Stimulated activated CD4-positive, alpha-beta T cell treated with anti-CD3 and anti-CD28 coated beads, Interleukin-2, amount 100 ng/mL, for 48 hours (primary cell): ENCODE data around the gene MDC1.

Experiments
- DNase-seq, 2 donors: peaks; one replicate each; pipeline ENCODE4 v3.0.0-alpha.2; 2020

The MDC1 gene

DNA sequence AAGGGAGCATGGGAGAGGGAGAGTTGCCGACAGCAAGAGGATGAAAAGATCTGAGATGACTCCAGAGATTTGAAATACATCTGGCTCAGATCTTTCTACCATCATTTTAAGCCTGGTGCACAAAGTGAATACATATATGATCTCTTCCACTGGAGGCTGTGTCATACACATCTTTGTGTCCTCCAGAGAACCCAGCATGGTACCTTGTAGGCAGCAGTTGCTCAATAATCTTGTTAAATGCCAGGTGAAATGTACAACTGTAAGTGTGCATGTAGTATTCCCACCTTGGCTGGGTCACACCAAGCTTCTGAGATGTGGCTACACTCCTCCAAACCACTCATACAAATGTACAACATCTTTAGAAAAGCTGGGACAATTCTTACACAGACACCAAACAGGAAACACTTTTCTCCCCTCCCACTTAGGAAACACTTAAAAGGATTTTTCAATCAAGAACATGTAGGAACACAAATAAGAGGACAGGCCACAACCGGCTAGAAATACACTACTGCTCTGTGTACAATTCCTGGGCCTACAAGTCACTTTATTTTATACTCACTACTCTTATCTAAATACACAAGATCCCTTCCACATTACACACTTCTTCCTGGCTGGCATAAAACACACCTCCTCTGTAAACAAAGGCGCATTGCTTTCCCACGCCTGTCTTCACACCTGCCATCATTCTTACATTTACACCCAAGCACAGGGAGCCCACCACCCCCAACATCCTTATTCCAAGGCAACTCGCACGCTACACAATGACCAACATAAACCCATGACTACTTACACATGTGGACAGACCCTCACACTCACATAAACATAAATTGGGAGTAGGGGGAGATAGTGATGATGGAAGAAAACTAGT is 31.1 kb upstream of the MDC1 start:
- no peak for DNase-seq

DNA sequence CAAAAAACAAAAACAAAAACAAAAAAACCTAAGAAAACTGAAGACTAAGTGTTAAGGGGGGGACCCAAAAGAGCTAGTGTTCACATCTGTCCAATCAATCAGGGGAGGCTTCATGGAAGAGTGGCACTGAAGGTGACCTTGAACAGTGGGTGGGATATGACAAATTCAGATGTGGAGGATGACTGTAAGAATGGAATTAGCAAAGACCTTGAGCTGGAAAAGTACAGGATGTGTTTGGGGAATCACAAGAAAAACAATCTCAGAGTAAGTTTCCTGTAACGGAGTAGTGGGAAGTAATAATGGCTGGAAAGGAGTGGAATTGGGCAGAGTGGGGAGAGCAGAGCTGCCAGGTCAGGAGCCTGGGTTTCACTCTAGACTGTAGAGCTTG is 30.2 kb upstream of the MDC1 start:
- DNase-seq, result no peak

DNA sequence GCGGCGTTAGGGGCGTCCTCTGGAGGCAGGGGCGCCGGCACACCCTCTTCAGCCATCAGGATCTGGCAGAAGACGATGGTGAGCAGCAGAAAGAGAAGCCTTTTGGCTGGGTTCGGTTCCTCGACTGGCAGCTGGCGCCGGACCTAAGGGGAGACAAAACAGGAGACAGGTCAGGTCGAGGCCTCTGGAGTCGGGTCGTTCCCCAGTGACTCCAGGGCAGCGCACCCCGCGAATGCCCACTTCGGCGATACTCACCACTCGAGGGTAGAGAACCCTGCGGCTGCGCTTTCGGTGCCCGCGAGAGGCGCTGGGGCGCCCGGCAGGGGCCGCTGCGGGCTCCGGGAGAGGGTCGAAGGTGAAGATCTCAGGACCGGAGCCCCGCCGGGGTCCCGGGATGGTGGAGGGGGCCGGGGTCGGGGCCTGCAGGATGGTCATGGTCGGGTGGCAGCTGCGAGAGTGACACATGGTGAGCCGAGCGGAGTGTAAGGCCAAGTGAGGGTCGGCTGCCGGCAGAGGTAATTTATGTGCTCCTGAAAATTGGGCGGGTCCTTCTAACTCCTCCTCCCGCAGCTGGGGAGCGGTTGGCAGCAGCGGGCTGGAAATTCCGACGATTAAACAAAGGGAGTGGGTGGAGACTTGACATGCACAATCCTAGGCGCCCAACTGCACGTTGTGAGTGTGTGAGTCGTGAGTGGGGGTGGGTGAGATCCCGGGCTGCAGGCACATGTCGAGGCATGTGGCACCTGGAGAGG is 27.1 kb upstream of the MDC1 start, which contains the start of gene IER3:
IER3 (minus strand) TSS at position 494 of the 752 bp plus-strand sequence; CDS start at position 465, 29 bp downstream.
- DNase-seq, result peak; percentile 84 to 85

DNA sequence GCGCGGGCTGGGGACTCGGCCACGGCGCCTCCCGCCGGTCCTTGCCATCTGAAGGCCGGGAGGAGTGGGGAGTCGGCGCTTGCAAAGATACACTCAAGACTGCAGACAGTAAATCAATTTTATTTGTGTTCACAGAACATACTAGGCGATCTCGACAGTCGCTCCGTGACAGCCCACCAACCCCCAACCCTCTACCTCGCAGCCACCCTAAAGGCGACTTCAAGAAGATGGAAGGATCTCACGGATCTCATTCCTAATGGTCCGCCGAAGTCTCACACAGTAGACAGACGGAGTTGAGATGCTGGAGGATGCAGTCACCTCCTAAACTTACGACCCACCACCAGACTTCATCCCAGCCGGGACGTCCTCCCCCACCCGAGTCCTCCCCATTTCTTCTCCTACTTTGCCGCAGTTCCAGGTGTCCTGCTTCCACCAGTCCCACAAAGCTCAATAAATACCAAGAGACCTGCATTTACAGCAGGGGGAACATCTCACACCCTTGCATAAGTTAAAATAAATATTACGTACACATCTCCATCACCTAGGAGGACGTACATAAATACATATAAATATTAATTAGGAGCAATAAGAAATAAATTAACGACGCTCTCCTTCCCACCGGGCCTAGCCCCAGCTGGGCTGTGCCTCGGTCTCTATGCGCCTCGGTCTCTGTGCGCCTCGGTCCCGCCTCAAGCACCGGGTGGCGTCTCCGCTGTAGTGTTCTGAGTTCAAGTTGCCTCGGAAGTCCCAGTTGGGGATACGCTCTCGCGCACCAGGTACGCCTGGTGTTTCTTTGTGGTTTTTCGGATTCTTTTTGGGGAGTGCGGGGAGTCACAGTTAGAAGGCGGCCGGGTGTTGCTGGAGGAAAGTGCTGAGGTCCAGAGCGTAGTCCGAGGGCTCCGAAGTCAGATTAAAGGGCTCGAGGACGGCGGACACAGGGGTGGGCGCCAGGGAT is 26.3 kb upstream of the MDC1 start:
- no peak for DNase-seq

DNA sequence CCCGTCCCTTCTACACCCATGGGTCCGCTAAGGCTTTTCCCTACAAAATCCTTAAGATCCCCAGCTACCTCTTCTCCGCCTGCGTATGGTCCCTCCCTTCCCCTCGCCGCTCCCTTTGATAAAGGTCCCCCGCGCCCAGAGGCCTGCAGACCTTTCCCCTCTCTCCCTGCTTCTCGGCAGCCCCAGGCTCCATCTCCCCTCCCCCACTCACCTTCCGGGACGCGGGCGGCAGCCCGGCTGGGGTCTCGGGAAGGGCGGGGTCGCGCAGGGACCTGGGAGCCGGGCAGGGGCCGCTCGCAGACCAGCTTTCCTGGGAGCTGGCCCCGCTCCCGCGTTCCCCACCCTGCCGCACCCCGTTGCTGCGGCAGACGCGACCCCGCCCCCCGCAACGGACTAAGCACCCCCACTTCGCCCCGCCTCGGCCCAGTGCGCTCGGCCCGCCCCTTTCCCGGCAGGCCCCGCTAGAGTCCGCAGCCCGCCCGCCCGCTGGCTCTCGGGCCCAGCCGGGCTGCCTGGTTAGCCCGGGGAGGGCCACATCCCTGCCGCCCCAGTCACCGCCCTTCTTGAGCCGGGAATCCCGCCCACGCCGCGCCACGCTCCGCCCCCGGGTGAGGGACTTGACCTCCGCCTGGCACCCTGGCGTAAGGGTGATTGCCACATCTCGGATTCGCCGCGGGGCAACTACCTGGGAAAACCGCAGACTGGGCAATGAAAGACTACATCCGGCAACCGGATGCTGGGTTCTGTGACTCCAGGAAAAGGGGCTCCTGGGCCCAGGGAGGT is 25.4 kb upstream of the MDC1 start, which contains the start of gene FLOT1:
FLOT1 (minus strand) TSS at position 372 of the 783 bp plus-strand sequence. CDS start 498 bp downstream, outside the sequence.
- peak; percentile 96 to 98 for DNase-seq

DNA sequence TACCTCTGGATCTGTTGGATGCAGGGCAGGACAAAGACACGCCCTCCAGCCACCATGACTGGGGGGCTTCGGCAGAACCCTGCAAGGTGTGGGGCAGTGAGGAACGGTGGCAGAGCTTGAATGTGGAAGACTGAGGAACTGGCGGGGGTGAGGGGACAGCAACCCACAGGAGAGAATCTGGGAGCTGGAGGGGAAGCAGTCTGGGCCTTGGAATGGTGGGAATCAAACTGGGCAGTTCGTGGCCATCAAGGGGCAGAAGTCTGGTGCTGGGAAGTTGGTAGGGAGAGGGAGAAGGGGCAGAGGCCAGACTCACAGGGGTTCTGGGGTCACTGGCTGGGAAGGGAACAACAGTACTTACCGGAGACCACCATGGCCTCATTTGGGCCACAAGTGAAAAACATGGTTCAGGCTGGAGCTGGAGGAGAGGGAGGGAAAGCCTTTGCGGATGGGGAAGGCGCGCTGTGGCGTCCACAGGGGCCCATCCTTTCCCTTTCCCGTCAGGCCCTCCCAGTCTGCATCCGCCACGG is 24.8 kb upstream of the MDC1 start:
- DNase-seq, result no peak

DNA sequence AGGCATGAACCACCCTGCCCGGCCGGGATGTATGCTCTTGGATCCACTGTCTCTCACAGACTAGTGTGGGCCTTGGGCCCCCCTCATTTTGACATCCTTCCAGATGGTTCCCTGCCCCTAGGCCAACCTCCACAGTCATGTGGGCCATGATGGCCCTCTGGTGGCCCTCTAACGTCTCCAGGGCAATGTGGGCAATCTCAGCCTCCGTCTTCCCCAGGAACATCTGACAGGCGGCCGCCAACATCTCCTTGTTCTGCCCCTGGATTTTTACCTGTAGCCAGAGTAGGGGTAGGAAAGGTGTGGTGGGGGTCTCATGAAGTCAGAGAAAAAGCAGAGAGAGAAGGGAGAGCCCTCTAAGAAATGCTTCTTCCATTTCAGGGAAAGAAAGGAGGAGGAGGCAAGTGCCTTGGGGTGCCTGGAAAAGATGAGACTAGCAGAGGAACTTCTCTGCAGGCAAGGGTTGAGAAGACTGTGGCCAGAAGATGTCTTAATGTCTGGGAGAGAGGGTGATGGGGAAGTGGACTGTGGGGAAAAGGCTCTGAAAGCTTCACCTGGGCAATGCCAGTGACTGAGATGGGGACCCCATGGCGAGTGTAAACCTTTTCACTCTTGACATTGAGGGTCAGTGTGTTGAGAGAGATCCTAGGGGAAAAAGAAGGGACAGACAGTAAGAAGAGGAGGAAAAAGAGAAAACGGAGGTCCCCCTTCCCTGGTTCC is 24.1 kb upstream of the MDC1 start:
- no peak for DNase-seq

DNA sequence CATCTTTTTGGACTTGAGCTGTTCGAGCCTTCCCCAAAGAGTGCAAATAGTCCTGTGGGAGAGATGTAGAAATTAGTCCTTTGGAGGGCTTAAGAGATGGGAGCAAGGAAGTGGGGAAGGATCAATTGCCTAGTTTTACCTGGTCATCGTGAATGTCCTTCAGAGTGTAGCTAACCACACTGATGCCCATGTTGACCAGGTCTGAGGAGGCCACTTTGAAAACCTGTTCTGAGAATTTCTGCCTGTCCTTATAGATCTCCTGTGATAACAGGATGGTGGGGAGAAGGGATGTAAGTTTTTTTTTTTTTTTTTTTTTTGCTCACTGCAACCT is 23.4 kb upstream of the MDC1 start:
- DNase-seq, result no peak

DNA sequence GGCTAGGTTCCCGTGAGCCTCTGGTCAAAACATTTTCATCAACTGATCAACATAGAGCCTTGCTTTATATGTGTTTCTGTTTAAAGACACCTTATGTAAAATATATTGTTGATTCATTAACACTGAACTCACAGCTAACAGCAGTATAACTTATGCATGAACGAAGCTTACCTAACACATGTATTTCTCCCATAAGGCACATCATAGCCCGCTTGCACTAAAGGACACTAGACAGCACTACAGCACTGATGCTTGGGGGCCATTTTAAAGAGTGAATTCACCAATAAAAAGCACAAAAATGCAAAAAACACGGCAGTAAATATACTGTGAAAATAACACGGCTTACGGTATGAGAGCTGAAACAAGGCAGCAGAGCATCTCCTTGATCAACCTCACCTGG is 21.5 kb upstream of the MDC1 start:
- no peak for DNase-seq

DNA sequence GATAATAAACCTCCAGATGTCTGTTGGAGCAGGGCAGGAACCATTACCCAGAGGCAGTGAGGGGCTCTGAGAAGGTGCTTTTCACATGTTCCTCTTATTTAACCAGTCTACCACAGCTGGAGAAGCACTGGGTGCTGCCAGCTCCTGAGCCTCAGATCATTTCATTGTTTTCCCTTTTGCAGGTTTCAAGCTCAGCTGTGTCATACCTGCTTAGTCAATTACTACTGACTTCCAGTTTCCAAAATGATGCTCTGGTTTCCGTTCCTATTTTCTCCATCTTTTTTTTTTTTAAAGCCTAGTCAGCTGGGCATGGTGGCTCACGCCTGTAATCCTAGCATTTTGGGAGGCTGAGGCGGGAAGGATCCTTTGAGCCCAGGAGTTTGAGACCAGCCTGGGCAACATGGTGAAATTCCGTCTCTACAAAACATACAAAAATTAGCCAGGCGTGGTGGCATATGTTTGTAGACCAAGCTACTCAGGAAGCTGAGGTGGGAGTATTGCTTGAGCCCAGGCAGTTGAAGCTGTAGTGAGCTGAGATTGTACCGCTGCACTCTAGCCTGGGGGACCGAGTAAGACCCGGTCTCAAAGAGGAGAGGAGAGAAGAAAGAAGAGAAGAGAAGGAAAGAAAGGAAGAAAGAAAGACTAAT is 18.7 kb upstream of the MDC1 start:
- DNase-seq, result no peak

DNA sequence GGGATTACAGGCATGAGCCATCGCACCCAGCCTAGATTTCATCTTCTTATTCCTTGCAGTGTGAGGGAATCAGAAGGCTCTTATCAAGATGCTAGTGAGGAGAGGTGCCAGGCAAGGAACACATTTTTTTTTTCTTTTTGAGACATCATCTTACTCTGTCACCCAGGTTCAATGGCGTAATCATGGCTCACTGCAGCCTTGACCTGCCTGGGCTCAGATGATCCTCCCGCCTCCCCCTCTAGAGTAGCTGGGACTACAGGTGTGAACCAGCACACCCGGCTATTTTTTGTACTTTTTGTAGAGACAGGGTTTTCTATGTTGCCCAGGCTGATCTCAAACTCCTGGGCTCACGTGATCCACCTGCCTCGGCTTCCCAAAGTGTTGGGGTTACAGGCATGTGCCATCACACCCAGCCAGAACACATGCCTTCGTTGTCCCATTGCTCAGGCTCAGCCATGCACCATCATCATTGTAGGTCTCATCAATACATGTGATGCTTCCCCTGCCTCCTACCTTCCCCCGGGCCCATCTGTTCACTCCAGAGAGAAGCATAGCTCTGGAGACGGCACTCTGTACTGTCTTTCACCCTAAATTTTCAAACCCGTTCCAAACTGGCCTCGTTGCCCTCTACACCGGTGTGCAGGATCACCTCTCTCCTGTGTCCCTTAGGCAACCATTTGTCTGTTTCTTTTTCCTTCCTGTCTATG is 15.3 kb upstream of the MDC1 start:
- DNase-seq, result no peak

DNA sequence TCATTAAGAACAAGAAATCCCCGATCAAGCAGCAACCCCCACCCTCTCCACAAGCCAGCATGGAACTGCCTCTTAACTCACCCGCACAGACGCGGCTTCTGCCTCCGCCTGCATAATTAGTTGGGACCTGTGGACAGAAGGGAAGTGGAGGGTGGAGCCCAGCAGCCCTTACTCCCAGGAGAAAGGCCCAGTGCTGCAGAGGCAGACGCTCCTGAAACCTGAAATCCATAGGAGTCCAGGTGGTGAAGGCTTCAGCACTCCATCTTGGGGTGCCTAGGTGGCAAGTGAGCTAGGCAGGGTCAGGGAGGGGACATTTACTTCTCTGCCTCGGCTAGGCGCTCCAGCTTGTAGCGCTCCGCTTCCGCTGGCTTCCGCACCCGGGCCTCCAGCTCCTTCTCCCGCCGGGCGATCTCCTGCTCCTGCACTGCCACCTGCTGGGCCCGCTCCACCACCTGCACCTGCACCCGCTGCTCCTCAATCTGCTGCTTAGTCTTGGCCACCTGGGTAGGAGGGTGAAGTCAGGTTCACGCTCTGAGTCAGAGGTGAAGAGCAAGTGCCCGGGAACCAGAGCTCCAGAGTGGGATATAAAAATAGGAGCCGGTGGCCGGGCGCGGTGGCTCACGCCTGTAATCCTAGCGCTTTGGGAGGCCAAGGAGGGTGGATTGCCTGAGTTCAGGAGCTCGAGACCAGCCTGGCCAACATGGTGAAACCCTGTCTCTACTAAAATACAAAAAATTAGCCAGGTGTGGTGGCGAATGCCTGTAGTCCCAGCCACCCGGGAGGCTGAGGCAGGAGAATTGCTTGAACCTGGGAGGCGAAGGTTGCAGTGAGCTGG is 13.7 kb upstream of the MDC1 start:
- peak; percentile 77 to 78 for DNase-seq

DNA sequence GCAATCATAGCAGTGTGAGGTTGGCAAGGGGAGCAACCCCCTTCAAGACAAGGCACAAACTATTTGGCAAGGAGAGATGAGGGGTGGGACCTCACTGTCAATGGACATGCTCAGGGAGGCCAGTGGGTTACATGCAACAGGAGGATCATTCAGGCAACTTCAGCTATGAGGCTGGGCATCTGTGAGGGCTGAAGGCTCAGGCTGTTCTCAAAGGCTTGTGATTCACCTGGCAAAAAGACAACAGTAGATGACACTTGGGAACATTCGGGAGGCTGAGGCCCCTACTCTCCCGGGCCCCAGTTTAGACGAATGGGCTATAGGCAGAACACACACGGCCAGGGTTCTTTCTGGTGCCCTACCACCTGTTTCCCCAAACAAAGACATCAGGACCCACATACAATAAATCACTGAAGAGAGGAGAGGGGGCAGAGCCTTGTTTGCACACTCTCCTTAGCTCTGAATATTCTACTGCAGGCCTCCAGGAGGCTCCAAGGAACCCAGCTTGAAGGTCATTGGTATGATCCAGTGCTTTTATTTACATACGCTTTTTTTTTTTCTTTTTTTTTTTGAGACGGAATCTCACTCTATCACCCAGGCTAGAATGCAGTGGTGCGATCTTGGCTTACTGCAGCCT is 11.0 kb upstream of the MDC1 start:
- DNase-seq, result no peak

DNA sequence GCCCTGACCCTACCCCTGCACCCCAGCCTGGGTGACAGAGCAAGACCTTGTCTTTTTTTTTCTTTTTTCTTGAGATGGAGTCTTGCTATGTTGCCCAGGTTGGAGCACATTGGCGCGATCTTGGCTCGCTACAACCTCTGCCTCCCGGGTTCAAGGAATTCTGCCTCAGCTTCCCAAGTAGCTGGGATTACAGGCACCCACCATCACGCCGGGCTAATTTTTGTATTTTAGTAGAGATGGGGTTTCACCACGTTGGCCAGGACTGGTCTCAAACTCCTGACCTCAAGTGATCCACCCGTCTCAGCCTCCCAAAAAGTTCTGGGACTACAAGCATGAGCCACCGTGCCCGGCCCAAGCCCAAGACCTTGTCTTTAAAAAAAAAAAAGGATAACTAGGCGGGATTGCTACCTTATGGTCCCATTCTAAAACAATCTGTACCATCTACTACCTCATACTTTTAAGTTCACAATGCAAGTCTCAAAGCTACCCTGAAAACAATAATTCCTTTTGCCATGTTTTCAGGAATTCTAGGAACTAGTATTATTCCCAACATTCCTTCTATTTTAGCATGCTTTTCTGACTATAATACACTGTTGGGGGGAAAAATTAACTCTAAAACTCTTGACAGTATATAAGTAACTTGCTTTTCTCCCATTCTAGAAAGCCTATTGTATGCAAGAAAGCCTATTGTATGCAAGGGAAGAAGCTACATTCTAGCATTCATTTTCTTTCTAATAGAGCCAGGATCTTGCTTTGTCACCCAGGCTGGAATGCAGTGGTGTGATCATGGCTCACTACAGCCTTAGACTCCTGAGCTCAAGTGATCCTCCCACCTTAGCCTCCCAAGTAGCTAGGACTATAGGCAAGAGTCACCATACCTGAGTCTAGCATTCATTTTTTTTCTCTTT is 9.7 kb upstream of the MDC1 start:
- no peak for DNase-seq

DNA sequence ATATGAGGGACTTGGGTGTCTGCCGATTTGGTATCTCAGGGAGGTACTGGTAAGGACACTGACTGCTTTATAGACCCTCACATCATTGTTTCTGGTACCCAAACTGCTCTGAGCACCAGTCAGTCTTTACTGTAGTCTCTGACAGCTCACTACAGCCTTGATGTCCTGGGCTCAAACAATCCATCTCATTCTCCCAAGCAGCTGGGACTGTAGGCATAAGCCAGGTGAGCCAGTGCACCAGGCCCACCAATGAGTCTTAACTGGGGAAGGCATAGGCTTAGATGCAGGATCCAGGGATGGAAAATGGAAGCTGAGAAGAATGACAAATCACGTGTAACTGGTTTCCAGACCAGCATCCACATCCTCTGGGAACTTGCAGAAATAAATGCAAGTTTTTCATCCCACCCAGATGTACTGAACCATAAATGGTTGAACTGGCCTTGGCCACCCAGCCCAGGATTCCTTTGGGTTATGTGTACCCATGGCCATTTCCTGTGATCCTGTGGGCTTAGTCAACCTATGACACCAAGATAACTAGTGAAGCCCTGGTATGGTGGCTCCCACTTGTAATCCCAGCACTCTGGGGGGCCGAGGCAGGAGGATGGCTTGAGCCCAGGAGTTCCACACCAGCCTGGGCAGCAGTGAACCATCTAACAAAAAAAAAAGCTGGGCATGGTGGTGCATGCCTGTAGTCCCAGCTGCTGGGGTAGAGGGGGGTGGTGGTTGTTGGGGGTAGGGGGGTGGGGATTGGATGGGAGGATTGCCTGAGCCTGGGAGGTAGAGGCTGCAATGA is 8.8 kb upstream of the MDC1 start:
- no peak for DNase-seq

DNA sequence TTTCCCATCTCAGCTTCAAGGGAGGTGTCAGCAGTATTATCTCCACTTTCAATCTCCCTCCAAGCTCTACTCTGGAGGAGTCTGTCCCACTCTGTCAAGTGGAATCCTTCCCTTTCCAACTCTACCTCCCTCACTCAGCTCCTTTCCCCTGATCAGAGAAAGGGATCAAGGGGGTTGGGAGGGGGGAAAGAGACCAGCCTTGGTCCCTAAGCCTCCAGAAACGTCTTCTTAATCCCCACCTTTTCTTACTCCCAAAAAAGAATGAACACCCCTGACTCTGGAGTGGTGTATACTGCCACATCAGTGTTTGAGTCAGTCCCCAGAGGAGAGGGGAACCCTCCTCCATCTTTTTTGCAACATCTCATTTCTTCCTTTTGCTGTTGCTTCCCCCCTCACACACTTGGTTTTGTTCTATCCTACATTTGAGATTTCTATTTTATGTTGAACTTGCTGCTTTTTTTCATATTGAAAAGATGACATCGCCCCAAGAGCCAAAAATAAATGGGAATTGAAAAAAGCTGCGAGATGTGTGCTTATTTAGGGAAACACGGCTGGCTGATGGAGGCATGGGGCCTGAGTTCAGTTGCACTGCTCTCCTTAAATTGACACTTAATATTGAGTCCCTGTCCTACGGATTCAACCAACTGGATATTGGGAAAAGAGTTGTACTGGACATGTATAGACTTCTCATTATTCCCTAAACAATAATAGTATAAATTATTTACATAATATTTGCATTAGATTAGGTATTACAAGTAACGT is 8.0 kb upstream of the MDC1 start:
- DNase-seq, result no peak
